Calu3 (cell line): ENCODE results near the gene RIC8B. TPM values are rescaled to one million over a fixed set of nuclear protein-coding genes. Genes with fewer than 3 reads are reported as not detected.

ENCODE experiments used
- BruUV-seq: library from RNA; stranded (reverse); fragments of 400-500 nt; replicated peaks from 2 replicates; lab custom pipeline; 2021; lab: Mats Ljungman, UMichigan
- CTCF ChIA-PET: fragments of 300-600 bp; sonication (Branson Sonifier 250); formaldehyde crosslinking; loops from one replicate; lab custom pipeline; 2022; ENCODE audit warnings: antibody characterized with exemption; lab: Charles Lee
- DNase-seq: peaks from one replicate; pipeline ENCODE4 v3.0.0; 2022
- H3K27ac Mint-ChIP-seq: one replicate; pipeline ENCODE4 v1.8.0; 2022; ENCODE audit warnings: mixed read lengths; ENCODE audit not compliant: unreplicated experiment
- H3K27me3 Mint-ChIP-seq: one replicate; pipeline ENCODE4 v1.8.0; 2022; ENCODE audit warnings: mixed read lengths; ENCODE audit not compliant: unreplicated experiment
- H3K36me3 Mint-ChIP-seq: one replicate; pipeline ENCODE4 v1.8.0; 2022; ENCODE audit warnings: mild to moderate bottlenecking, moderate library complexity, mixed read lengths; ENCODE audit not compliant: insufficient read depth, unreplicated experiment
- H3K4me1 Mint-ChIP-seq: one replicate; pipeline ENCODE4 v1.8.0; 2022; ENCODE audit warnings: mild to moderate bottlenecking, low read depth, mixed read lengths; ENCODE audit not compliant: unreplicated experiment
- H3K4me3 Mint-ChIP-seq: one replicate; pipeline ENCODE4 v1.8.0; 2022; ENCODE audit warnings: mild to moderate bottlenecking, low read depth, moderate library complexity, mixed read lengths; ENCODE audit not compliant: unreplicated experiment
- H3K9me3 Mint-ChIP-seq: one replicate; pipeline ENCODE4 v1.8.0; 2022; ENCODE audit warnings: low read depth, mixed read lengths; ENCODE audit not compliant: unreplicated experiment
- intact Hi-C: fragments of 100-400 bp; cut with micrococcal nuclease; formaldehyde crosslinking; loops from one replicate; pipeline ENCODE4 v1.10.0; 2022; ENCODE audit not compliant: unreplicated experiment
- total RNA-seq: library from RNA; stranded (reverse); gene quantifications from 2 replicates; pipeline ENCODE4 v1.2.3, GENCODE V29; 2022
- TF ChIP-seq, protein P1 (sequence below): fragments of 200-600 bp; IDR thresholded peaks from one replicate; pipeline ENCODE4 v1.8.0; 2022; ENCODE audit warnings: antibody characterized with exemption; ENCODE audit not compliant: unreplicated experiment

RIC8B gene
- total RNA-seq, 1 experiment from 2014 or later: 28.5 TPM

DNA sequence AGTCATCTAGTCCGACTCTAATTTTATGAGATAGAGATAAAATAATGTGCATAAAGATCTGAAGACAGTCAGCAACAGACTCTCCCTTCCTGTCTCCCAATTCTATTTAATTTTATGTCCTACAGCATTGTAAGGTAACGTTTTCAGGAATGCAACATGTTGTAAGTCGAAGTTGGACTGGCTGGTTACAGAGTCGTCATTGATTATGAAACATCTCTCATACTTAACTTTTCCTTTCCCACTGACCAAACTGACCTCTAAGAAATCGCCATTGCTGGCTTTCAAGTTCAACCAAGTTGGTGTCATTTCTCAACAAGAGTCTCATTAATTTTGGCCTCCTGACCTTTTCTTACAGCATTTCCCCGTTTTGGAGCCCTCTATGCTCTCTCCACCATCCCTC lies 4.9 kb upstream of the RIC8B start:
- CTCF ChIA-PET: no interaction called here
- Mint-ChIP-seq H3K9me3 (no peaks in the 10 kb centered on the region), H3K27ac (peak overlapping the region; percentile 70), H3K4me3 (peak overlapping the region; percentile 30), H3K36me3 (peaks cover 13% of the 10 kb centered on the region), H3K27me3 (no peaks in the 10 kb centered on the region), H3K4me1 (peaks cover 55% of the 10 kb centered on the region)
- BruUV-seq: no TSS peak
- intact Hi-C loops: loop anchor here (5.0 kb wide), 1 partner anchor 187 kb away; the partner anchor contains the start of gene RFX4
- TF ChIP-seq, protein P1, sequence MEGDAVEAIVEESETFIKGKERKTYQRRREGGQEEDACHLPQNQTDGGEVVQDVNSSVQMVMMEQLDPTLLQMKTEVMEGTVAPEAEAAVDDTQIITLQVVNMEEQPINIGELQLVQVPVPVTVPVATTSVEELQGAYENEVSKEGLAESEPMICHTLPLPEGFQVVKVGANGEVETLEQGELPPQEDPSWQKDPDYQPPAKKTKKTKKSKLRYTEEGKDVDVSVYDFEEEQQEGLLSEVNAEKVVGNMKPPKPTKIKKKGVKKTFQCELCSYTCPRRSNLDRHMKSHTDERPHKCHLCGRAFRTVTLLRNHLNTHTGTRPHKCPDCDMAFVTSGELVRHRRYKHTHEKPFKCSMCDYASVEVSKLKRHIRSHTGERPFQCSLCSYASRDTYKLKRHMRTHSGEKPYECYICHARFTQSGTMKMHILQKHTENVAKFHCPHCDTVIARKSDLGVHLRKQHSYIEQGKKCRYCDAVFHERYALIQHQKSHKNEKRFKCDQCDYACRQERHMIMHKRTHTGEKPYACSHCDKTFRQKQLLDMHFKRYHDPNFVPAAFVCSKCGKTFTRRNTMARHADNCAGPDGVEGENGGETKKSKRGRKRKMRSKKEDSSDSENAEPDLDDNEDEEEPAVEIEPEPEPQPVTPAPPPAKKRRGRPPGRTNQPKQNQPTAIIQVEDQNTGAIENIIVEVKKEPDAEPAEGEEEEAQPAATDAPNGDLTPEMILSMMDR: no peak
- DNase-seq: no peak

DNA sequence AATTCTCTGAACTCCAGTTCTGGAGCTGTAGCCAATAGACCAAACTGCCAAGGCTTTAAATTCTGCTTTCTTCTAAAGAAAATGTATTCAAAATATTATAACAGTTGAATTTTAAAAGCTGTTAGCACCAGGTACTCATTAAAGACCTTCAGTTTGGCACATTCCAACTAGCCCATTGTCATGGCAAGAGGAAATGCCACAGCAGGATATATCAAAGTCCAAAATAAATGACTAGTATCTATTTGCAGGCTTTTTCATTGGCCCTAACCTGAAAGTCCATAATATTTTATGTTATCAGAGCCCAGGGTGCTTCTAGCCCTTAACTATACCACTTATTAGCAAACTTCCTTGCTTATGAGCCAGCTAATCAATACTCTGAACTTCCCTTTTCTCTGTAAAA lies 3.1 kb upstream of the RIC8B start:
- peaks cover 30% of the 10 kb centered on the region for H3K36me3 Mint-ChIP-seq
- H3K27ac Mint-ChIP-seq: no peak overlapping the region
- no peak for DNase-seq
- no peaks in the 10 kb centered on the region for H3K27me3 Mint-ChIP-seq
- peaks cover 62% of the 10 kb centered on the region for H3K4me1 Mint-ChIP-seq
- TF ChIP-seq, protein P1: no peak
- intact Hi-C loops: loop anchor here (5.0 kb wide), 1 partner anchor 139 kb away; no protein-coding TSS in a partner anchor
- CTCF ChIA-PET: no interaction called here
- no TSS peak for BruUV-seq
- no peak overlapping the region for H3K4me3 Mint-ChIP-seq
- no peaks in the 10 kb centered on the region for H3K9me3 Mint-ChIP-seq

- peaks cover 55% of the 10 kb centered on the region for H3K4me1 Mint-ChIP-seq
- TF ChIP-seq, protein P1: no peak
- DNase-seq: peak; percentile 51
- peaks cover 34% of the 10 kb centered on the region for H3K36me3 Mint-ChIP-seq
- intact Hi-C loops: loop anchor here (1.0 to 5.0 kb wide), 3 partner anchors 67 to 141 kb away; no protein-coding TSS in a partner anchor
- H3K27ac Mint-ChIP-seq: peak overlapping the region; percentile 97
- CTCF ChIA-PET: no interaction called here
- no peaks in the 10 kb centered on the region for H3K27me3 Mint-ChIP-seq
- BruUV-seq: TSS peak; percentile 92
- no peaks in the 10 kb centered on the region for H3K9me3 Mint-ChIP-seq
- H3K4me3 Mint-ChIP-seq: peak overlapping the region; percentile 95
Measured at GRCh38 chr12:106773286-106774004, 1.0 kb upstream of the RIC8B start.

GRCh38 chr12:106774808-106775524 lies 484 bp downstream of the RIC8B start:
- BruUV-seq: no TSS peak
- intact Hi-C loops: loop anchor here (1.0 to 5.0 kb wide), 3 partner anchors 65 to 143 kb away; no protein-coding TSS in a partner anchor
- peak overlapping the region; percentile 97 for H3K27ac Mint-ChIP-seq

More at GRCh38 chr12:106774808-106775524, 484 bp downstream of the RIC8B start:
- DNase-seq: no peak
- H3K27me3 Mint-ChIP-seq: no peaks in the 10 kb centered on the region
- peak overlapping the region; percentile 95 for H3K4me3 Mint-ChIP-seq
- peaks cover 34% of the 10 kb centered on the region for H3K36me3 Mint-ChIP-seq
- H3K9me3 Mint-ChIP-seq: no peaks in the 10 kb centered on the region
- CTCF ChIA-PET: interaction anchor here (1.4 kb wide), 1 partner anchor 33 kb away, joined by 4 read pairs; no protein-coding TSS in a partner anchor
- peaks cover 45% of the 10 kb centered on the region for H3K4me1 Mint-ChIP-seq
- TF ChIP-seq, protein P1: no peak
